ENCODE measurements around the gene GRM7.

The GRM7 gene

DNA sequence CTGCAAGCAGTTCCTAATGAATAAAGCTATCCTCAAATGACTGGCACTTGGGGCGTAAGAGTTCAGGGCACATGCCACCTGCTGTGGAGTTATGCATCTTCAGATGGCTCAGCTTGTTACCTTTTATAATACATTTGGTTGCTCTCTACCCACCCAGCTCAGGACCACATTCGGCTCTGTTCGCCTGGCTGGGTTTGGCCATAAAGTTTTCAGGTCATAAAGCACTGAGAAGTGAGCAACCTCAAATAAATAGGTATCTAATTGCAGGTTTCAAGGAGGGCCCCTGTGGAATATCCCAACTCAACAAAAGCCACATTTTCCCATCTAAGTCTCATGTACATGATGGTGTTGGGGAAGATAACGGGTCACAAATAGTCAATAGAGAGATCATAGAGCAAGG, 727.3 kb downstream of the GRM7 start:
- TF ChIP-seq, protein P1, sequence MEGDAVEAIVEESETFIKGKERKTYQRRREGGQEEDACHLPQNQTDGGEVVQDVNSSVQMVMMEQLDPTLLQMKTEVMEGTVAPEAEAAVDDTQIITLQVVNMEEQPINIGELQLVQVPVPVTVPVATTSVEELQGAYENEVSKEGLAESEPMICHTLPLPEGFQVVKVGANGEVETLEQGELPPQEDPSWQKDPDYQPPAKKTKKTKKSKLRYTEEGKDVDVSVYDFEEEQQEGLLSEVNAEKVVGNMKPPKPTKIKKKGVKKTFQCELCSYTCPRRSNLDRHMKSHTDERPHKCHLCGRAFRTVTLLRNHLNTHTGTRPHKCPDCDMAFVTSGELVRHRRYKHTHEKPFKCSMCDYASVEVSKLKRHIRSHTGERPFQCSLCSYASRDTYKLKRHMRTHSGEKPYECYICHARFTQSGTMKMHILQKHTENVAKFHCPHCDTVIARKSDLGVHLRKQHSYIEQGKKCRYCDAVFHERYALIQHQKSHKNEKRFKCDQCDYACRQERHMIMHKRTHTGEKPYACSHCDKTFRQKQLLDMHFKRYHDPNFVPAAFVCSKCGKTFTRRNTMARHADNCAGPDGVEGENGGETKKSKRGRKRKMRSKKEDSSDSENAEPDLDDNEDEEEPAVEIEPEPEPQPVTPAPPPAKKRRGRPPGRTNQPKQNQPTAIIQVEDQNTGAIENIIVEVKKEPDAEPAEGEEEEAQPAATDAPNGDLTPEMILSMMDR (IDR thresholded peaks at IDR 0.05; ENCODE audit: insufficient read depth, low read depth, low read length, missing control alignments), result no peak
- no peak overlapping the region for H3K4me3 ChIP-seq (ENCODE audit: low read depth, low read length)
- no peak for DNase-seq (ENCODE audit: low read depth)

DNA sequence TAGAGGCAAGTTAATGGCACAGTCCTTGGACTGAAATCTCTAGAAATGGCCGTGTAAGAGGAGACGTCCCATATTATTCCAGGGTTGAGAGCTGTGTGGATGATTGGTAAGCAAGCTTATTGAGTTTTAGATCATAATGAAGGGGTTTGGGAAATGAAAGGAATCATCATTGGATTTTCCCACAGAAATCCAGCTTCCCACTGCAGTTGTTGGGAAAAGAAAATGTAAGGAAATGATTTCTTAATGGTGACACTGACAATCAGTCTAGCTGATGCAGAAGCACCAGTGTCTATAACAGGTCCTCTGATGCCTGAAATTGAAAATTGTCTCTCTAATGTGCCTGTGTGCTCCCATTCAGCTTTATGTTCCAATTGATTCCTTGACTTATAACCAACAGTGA, 728.6 kb downstream of the GRM7 start:
- DNase-seq (ENCODE audit: low read depth), result no peak
- H3K4me3 ChIP-seq (ENCODE audit: low read depth, low read length), result no peak overlapping the region
- TF ChIP-seq, protein P1 (IDR thresholded peaks at IDR 0.05; ENCODE audit: insufficient read depth, low read depth, low read length, missing control alignments), result no peak

DNA sequence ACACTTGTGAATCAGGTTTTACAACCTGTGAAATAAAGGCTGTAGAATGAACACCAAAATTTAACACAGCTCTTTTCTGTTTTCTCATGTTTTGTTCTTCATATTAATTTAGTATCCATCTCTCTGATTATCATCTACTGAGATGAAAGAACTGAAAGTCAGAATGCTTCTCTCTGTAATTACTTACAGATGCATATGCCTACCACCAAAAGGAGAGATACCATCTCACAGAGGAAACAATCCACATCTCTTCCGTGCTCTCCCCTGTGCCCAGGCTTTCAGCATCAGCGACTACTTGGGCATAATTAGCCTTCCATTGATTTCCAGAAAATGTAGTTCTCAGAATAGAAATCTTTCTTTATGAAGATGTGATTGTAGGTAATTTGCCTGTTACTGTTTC, 741.4 kb downstream of the GRM7 start:
- TF ChIP-seq, protein P1 (IDR thresholded peaks at IDR 0.05; ENCODE audit: insufficient read depth, low read depth, low read length, missing control alignments), result no peak
- H3K4me3 ChIP-seq (ENCODE audit: low read depth, low read length), result no peak overlapping the region
- DNase-seq (ENCODE audit: low read depth), result no peak

DNA sequence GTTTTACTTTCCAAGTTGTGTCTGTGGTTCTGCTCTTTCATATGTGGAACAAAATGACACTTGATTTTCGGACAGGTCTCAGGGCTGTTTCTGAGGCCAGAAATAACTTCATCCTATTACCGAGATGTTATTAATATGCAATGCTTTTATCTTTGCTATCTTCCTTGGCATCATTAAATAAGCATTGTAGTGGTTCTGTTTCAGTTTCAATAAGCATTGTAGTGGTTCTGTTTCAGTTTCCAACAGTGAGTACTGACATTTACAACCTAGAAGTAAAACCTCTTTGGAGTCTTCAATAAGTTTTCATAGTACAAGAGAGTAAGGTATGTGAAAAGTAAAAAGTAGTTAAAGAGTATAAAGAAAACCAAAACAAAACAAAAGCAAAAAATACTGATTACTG, 746.2 kb downstream of the GRM7 start:
- no peak overlapping the region for H3K4me3 ChIP-seq (ENCODE audit: low read depth, low read length)
- TF ChIP-seq, protein P1 (IDR thresholded peaks at IDR 0.05; ENCODE audit: insufficient read depth, low read depth, low read length, missing control alignments), result no peak
- DNase-seq (ENCODE audit: low read depth), result no peak

DNA sequence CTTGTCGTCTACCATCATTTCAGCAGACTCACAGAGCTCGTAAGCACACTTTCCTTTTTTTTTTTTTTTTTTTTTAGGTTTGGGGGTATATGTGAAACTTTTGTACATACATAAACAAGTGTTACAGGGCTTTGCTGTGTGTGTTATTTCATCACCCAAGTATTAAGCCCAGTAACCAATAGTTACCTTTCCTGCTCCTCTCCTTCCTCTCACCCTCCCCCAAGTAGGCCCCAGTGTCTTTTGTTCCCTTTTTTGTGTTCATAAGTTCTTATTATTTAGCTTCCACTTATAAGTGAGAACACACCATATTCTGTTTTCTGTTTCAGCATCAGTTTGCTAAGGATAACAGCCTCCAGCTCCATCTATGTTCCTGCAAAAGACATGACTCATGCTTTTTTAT, 746.8 kb downstream of the GRM7 start:
- TF ChIP-seq, protein P1 (IDR thresholded peaks at IDR 0.05; ENCODE audit: insufficient read depth, low read depth, low read length, missing control alignments), result no peak
- no peak overlapping the region for H3K4me3 ChIP-seq (ENCODE audit: low read depth, low read length)
- DNase-seq (ENCODE audit: low read depth), result no peak

DNA sequence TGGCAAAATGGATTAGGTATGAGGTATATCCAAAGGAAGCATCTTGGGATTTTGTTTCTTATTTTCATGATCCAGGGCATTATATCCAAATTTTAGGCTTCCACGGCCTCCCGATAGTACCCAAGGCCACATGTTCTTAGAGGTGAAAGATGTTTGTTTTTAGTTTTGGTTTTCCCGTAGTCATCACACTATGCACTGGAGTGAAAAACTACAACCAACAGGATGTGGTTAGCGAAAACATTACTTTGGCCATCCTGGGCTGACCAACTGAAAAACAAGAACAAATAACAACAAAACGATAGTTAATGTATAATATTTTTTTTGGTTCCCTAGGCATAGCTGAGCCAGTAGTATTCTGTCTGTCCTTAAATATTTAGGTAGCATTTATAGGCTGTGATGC, 749.7 kb downstream of the GRM7 start:
- TF ChIP-seq, protein P1 (IDR thresholded peaks at IDR 0.05; ENCODE audit: insufficient read depth, low read depth, low read length, missing control alignments), result no peak
- peak; percentile 16 for DNase-seq (ENCODE audit: low read depth)
- no peak overlapping the region for H3K4me3 ChIP-seq (ENCODE audit: low read depth, low read length)

DNA sequence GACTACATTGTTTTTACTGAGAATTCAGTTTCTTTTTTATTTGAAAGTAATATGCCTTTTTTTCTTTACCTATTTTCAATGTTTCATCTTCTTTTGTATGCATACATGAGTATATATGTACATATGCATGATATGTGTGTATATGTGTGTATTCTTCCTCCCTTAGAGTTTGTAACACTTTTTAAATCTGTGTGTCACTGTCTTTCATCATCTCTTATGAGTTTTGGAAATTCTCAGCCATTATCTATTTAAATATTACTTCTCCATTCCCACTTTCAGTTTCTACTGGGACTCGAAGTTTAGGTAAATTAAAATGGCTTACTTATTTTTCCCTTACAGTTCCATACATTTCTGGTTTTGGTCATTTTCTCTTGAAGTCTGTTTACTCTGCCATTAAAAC, 754.1 kb downstream of the GRM7 start:
- no peak for DNase-seq (ENCODE audit: low read depth)
- TF ChIP-seq, protein P1 (IDR thresholded peaks at IDR 0.05; ENCODE audit: insufficient read depth, low read depth, low read length, missing control alignments), result no peak
- no peak overlapping the region for H3K4me3 ChIP-seq (ENCODE audit: low read depth, low read length)
